Measurements from ENCODE around the gene AMZ1.

DNA sequence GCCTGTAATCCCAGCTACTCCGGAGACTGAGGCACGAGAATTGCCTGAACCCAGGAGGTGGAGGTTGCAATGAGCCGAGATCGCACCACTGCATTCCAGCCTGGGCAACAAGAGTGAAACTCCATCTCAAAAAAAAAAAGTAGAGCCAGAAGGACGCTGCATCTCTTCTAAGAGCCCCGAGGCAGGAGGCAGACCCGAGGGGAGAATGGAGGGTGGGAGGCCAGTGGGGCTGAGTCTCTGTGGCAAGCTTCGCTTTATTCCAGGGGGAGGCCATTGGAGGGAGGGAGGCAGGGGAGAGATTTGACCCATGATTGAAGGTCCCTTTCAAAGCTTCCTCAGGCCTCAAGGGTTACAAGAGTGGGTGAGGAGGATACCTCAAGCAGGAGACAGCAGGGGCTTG lies 37.6 kb upstream of the AMZ1 start:
- TF ChIP-seq, protein P1, sequence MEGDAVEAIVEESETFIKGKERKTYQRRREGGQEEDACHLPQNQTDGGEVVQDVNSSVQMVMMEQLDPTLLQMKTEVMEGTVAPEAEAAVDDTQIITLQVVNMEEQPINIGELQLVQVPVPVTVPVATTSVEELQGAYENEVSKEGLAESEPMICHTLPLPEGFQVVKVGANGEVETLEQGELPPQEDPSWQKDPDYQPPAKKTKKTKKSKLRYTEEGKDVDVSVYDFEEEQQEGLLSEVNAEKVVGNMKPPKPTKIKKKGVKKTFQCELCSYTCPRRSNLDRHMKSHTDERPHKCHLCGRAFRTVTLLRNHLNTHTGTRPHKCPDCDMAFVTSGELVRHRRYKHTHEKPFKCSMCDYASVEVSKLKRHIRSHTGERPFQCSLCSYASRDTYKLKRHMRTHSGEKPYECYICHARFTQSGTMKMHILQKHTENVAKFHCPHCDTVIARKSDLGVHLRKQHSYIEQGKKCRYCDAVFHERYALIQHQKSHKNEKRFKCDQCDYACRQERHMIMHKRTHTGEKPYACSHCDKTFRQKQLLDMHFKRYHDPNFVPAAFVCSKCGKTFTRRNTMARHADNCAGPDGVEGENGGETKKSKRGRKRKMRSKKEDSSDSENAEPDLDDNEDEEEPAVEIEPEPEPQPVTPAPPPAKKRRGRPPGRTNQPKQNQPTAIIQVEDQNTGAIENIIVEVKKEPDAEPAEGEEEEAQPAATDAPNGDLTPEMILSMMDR (IDR thresholded peaks at IDR 0.05): no peak
- TF ChIP-seq POLR2A (IDR thresholded peaks at IDR 0.05): no peak

All from lower leg skin (tissue), 3 donors.